ENCODE results near the gene BNIPL.

Gene BNIPL

GRCh38 chr1:150999926-151000325 is 36.5 kb upstream of the BNIPL start:
- H3K9ac ChIP-seq (ENCODE audit: low read length), result no peak overlapping the region
- H3K36me3 ChIP-seq (ENCODE audit: insufficient read depth, low read length), result no peaks in the 10 kb centered on the region; the same call in 1 of the 2 replicates
- TF ChIP-seq EZH2 (IDR thresholded peaks at IDR 0.05; ENCODE audit: borderline replicate concordance, low read length), result no peak
- TF ChIP-seq CTCF (IDR thresholded peaks at IDR 0.05; ENCODE audit: low read length), result no peak
- H3K27ac ChIP-seq (ENCODE audit: low read depth, low read length, poor library complexity, severe bottlenecking), result no peak overlapping the region
- no peak overlapping the region for H3K4me2 ChIP-seq (ENCODE audit: low read length)
- no peaks in the 10 kb centered on the region for H3K9me2 ChIP-seq (ENCODE audit: low read depth, low read length)
- H4K20me1 ChIP-seq (ENCODE audit: insufficient read depth, low read length), result no peaks in the 10 kb centered on the region
- no peak overlapping the region for H2AFZ ChIP-seq (ENCODE audit: low read length)
- no peaks in the 10 kb centered on the region for H3K9me3 ChIP-seq (ENCODE audit: low read length)
- H3K4me1 ChIP-seq (ENCODE audit: insufficient read depth, low read length, severe bottlenecking), result peaks cover 10% of the 10 kb centered on the region
- H3K79me2 ChIP-seq (ENCODE audit: insufficient read depth, low read length), result no peaks in the 10 kb centered on the region
- no peaks in the 10 kb centered on the region for H3K27me3 ChIP-seq (ENCODE audit: insufficient read depth, low read length)
- H3K4me3 ChIP-seq (ENCODE audit: low read depth, low read length, poor library complexity, severe bottlenecking), result no peak overlapping the region
- no peaks in the 10 kb centered on the region for H3F3A ChIP-seq (ENCODE audit: insufficient read depth, low read length)

GRCh38 chr1:151000408-151000807 is 36.0 kb upstream of the BNIPL start:
- Histone ChIP-seq H3K9me3 (ENCODE audit: low read length) (no peaks in the 10 kb centered on the region), H2AFZ (ENCODE audit: low read length) (no peak overlapping the region), H4K20me1 (ENCODE audit: insufficient read depth, low read length) (no peaks in the 10 kb centered on the region), H3K4me2 (ENCODE audit: low read length) (no peak overlapping the region), H3F3A (ENCODE audit: insufficient read depth, low read length) (no peaks in the 10 kb centered on the region), H3K9me2 (ENCODE audit: low read depth, low read length) (no peaks in the 10 kb centered on the region), H3K4me3 (ENCODE audit: low read depth, low read length, poor library complexity, severe bottlenecking) (no peak overlapping the region), H3K27me3 (ENCODE audit: insufficient read depth, low read length) (no peaks in the 10 kb centered on the region), H3K9ac (ENCODE audit: low read length) (no peak overlapping the region), H3K36me3 (ENCODE audit: insufficient read depth, low read length) (no peaks in the 10 kb centered on the region; the same call in 1 of the 2 replicates), H3K79me2 (ENCODE audit: insufficient read depth, low read length) (no peaks in the 10 kb centered on the region), H3K27ac (ENCODE audit: low read depth, low read length, poor library complexity, severe bottlenecking) (no peak overlapping the region), H3K4me1 (ENCODE audit: insufficient read depth, low read length, severe bottlenecking) (peaks cover 12% of the 10 kb centered on the region)
- no peak for TF ChIP-seq EZH2 (IDR thresholded peaks at IDR 0.05; ENCODE audit: borderline replicate concordance, low read length)
- no peak for TF ChIP-seq CTCF (IDR thresholded peaks at IDR 0.05; ENCODE audit: low read length)

- H3K36me3 ChIP-seq (ENCODE audit: insufficient read depth, low read length), result no peaks in the 10 kb centered on the region; the same call in 1 of the 2 replicates
These were observed 34.8 kb upstream of the BNIPL start for GRCh38 chr1:151001602-151002001.

More at GRCh38 chr1:151001602-151002001, 34.8 kb upstream of the BNIPL start:
- H3F3A ChIP-seq (ENCODE audit: insufficient read depth, low read length), result no peaks in the 10 kb centered on the region
- H3K27me3 ChIP-seq (ENCODE audit: insufficient read depth, low read length), result no peaks in the 10 kb centered on the region
- H3K27ac ChIP-seq (ENCODE audit: low read depth, low read length, poor library complexity, severe bottlenecking), result no peak overlapping the region
- no peak overlapping the region for H3K9ac ChIP-seq (ENCODE audit: low read length)
- no peaks in the 10 kb centered on the region for H3K9me3 ChIP-seq (ENCODE audit: low read length)
- H3K79me2 ChIP-seq (ENCODE audit: insufficient read depth, low read length), result no peaks in the 10 kb centered on the region
- no peak for TF ChIP-seq EZH2 (IDR thresholded peaks at IDR 0.05; ENCODE audit: borderline replicate concordance, low read length)
- TF ChIP-seq CTCF (IDR thresholded peaks at IDR 0.05; ENCODE audit: low read length), result no peak
- no peaks in the 10 kb centered on the region for H4K20me1 ChIP-seq (ENCODE audit: insufficient read depth, low read length)
- H3K9me2 ChIP-seq (ENCODE audit: low read depth, low read length), result no peaks in the 10 kb centered on the region
- no peak overlapping the region for H3K4me3 ChIP-seq (ENCODE audit: low read depth, low read length, poor library complexity, severe bottlenecking)
- no peak overlapping the region for H2AFZ ChIP-seq (ENCODE audit: low read length)
- H3K4me1 ChIP-seq (ENCODE audit: insufficient read depth, low read length, severe bottlenecking), result peaks cover 18% of the 10 kb centered on the region
- H3K4me2 ChIP-seq (ENCODE audit: low read length), result no peak overlapping the region

Data from OCI-LY1 (cell line).